Neural progenitor cell (in vitro differentiated cells): ENCODE results near the gene CCDC167. TPM values are rescaled to one million over a fixed set of nuclear protein-coding genes. Genes with fewer than 3 reads are reported as not detected.

Experiments used
- DNase-seq: peaks from one replicate; pipeline ENCODE4 v3.0.0-alpha.2; 2016; ENCODE audit warnings: low spot score
- H2AFZ ChIP-seq: fragments of 200-600 bp; sonication (generic); replicated peaks from 2 replicates; pipeline ENCODE4 v1.6.1; 2016; ENCODE audit warnings: antibody characterized with exemption
- H3F3A ChIP-seq: fragments of 200-600 bp; sonication (generic); 2 replicates; pipeline ENCODE4 v1.6.1; 2016; ENCODE audit warnings: antibody characterized with exemption, low read depth
- H3K27ac ChIP-seq: fragments of 200-600 bp; sonication (generic); 2 replicates; pipeline ENCODE4 v1.5.1; 2016; ENCODE audit warnings: mild to moderate bottlenecking
- H3K27me3 ChIP-seq: fragments of 200-600 bp; sonication (generic); 2 replicates; pipeline ENCODE4 v1.6.1; 2016; ENCODE audit warnings: mild to moderate bottlenecking, moderate library complexity
- H3K36me3 ChIP-seq: fragments of 200-600 bp; sonication (generic); 2 replicates; pipeline ENCODE4 v1.5.1; 2016
- H3K4me1 ChIP-seq: fragments of 200-600 bp; sonication (generic); 2 replicates; pipeline ENCODE4 v1.6.1; 2016; ENCODE audit warnings: mixed run types
- H3K4me2 ChIP-seq: fragments of 200-600 bp; sonication (generic); 2 replicates; pipeline ENCODE4 v1.6.1; 2016
- H3K4me3 ChIP-seq: fragments of 200-600 bp; sonication (generic); 2 replicates; pipeline ENCODE4 v1.5.1; 2016
- H3K79me2 ChIP-seq: fragments of 200-600 bp; sonication (generic); 2 replicates; pipeline ENCODE4 v1.6.1; 2016; ENCODE audit warnings: low read depth
- H3K9ac ChIP-seq: fragments of 200-600 bp; sonication (generic); 2 replicates; pipeline ENCODE4 v1.6.1; 2016
- H3K9me3 ChIP-seq: fragments of 200-600 bp; sonication (generic); 2 replicates; pipeline ENCODE4 v1.5.1; 2016; ENCODE audit warnings: low read depth
- H4K20me1 ChIP-seq: fragments of 200-600 bp; sonication (generic); 2 replicates; pipeline ENCODE4 v1.6.1; 2016; ENCODE audit warnings: low read depth
- H3K27ac Mint-ChIP-seq: 3 replicates; pipeline ENCODE4 v1.8.0; 2021; ENCODE audit warnings: mixed read lengths
- H3K27me3 Mint-ChIP-seq: 2 replicates; pipeline ENCODE4 v1.8.0; 2022; ENCODE audit warnings: low read depth, mild to moderate bottlenecking, inconsistent platforms, moderate library complexity, mixed read lengths; ENCODE audit not compliant: insufficient read depth
- H3K36me3 Mint-ChIP-seq: 3 replicates; pipeline ENCODE4 v1.8.0; 2021; ENCODE audit warnings: mixed read lengths
- H3K4me1 Mint-ChIP-seq: 3 replicates; pipeline ENCODE4 v1.8.0; 2021; ENCODE audit warnings: mixed read lengths
- H3K4me3 Mint-ChIP-seq: 3 replicates; pipeline ENCODE4 v1.8.0; 2021; ENCODE audit warnings: mild to moderate bottlenecking, moderate library complexity, mixed read lengths
- H3K9me3 Mint-ChIP-seq: 3 replicates; pipeline ENCODE4 v1.8.0; 2020; ENCODE audit warnings: mixed read lengths
- EZH2 ChIP-seq: fragments of 200-600 bp; sonication (generic); IDR thresholded peaks from 2 replicates; pipeline ENCODE4 v1.6.1; 2017; ENCODE audit warnings: antibody characterized with exemption, mild to moderate bottlenecking, moderate library complexity
- EZH2phosphoT487 ChIP-seq: fragments of 200-600 bp; sonication (generic); IDR thresholded peaks from 2 replicates; pipeline ENCODE4 v1.6.1; 2017; ENCODE audit warnings: antibody characterized with exemption
- total RNA-seq: library from RNA; depleted of rRNA; stranded (reverse); fragments of >200 nt; gene quantifications from 2 replicates; pipeline ENCODE4 v1.2.3, GENCODE V29; 2015; ENCODE audit warnings: low replicate concordance
- TF ChIP-seq, protein P1 (sequence below): fragments of 200-600 bp; sonication (generic); IDR thresholded peaks from 2 replicates; pipeline ENCODE4 v1.5.1; 2017; ENCODE audit warnings: antibody characterized with exemption, mild to moderate bottlenecking

Gene CCDC167
- total RNA-seq, 1 donor from 2014 or later = 30.4 TPM

DNA sequence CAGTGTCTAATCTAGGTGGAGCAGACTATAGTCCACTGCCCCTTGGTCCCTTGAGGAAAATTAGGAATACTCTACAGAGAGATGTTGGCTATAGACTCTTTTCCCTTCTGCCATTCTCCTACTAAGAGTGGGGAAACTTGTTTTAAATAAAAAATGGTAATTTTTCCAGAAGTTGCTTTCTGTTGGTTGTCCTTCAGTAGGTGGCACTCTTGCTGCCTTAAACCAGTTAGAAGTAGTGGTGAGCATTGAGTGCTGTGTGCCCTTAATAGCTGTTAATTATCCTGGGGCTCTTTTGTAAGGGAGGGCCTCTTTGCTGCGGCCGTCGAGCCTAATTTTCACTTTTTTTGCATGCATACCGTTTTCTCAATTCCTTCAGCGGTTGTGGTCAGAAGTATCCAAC is 63.9 kb downstream of the CCDC167 start:
- Histone ChIP-seq H3K9me3 (no peaks in the 10 kb centered on the region), H3K79me2 (peaks cover 50% of the 10 kb centered on the region), H3F3A (no peaks in the 10 kb centered on the region), H4K20me1 (peaks cover 7% of the 10 kb centered on the region), H3K27ac (no peak overlapping the region), H2AFZ (no peak overlapping the region), H3K36me3 (no peaks in the 10 kb centered on the region), H3K9ac (no peak overlapping the region), H3K4me2 (no peak overlapping the region), H3K4me1 (peaks cover 6% of the 10 kb centered on the region), H3K27me3 (no peaks in the 10 kb centered on the region), H3K4me3 (no peak overlapping the region)
- Mint-ChIP-seq H3K36me3 (peaks cover 8% of the 10 kb centered on the region), H3K4me1 (peaks cover 21% of the 10 kb centered on the region), H3K27ac (no peak overlapping the region), H3K9me3 (no peaks in the 10 kb centered on the region), H3K4me3 (peak overlapping the region; percentile 10), H3K27me3 (peaks cover 3% of the 10 kb centered on the region)
- TF ChIP-seq EZH2 (no peak), EZH2phosphoT487 (no peak)
- TF ChIP-seq, protein P1, sequence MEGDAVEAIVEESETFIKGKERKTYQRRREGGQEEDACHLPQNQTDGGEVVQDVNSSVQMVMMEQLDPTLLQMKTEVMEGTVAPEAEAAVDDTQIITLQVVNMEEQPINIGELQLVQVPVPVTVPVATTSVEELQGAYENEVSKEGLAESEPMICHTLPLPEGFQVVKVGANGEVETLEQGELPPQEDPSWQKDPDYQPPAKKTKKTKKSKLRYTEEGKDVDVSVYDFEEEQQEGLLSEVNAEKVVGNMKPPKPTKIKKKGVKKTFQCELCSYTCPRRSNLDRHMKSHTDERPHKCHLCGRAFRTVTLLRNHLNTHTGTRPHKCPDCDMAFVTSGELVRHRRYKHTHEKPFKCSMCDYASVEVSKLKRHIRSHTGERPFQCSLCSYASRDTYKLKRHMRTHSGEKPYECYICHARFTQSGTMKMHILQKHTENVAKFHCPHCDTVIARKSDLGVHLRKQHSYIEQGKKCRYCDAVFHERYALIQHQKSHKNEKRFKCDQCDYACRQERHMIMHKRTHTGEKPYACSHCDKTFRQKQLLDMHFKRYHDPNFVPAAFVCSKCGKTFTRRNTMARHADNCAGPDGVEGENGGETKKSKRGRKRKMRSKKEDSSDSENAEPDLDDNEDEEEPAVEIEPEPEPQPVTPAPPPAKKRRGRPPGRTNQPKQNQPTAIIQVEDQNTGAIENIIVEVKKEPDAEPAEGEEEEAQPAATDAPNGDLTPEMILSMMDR = no peak
- no peak for DNase-seq

DNA sequence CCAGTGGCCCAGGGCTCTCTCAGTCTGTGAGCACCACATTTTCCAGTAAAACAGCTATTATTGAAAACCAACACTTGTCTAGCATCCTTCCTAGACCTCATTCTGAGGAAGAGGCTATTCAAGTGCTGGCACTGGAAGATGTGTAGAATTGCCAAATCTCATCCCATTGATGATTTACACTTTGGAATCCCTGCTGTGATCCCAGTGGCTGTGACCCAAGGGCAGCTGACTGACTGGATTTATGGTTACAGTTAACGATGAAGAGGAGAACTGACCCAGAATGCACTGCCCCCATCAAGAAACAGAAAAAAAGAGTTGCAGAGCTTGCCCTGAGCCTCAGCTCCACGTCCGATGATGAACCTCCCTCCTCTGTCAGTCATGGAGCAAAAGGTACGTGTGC is 64.3 kb downstream of the CCDC167 start:
- H3K79me2 ChIP-seq = peaks cover 50% of the 10 kb centered on the region
- H3K27ac ChIP-seq = no peak overlapping the region
- Mint-ChIP-seq H3K27me3 (peaks cover 4% of the 10 kb centered on the region), H3K9me3 (no peaks in the 10 kb centered on the region), H3K36me3 (peaks cover 8% of the 10 kb centered on the region), H3K4me1 (peaks cover 21% of the 10 kb centered on the region), H3K4me3 (peak overlapping the region; percentile 10), H3K27ac (no peak overlapping the region)
- H3K9me3 ChIP-seq = no peaks in the 10 kb centered on the region
- peaks cover 6% of the 10 kb centered on the region for H3K4me1 ChIP-seq
- no peak overlapping the region for H3K4me3 ChIP-seq
- no peak overlapping the region for H3K9ac ChIP-seq
- no peaks in the 10 kb centered on the region for H3K36me3 ChIP-seq
- no peak overlapping the region for H2AFZ ChIP-seq
- H3F3A ChIP-seq = no peaks in the 10 kb centered on the region
- H3K27me3 ChIP-seq = no peaks in the 10 kb centered on the region
- H3K4me2 ChIP-seq = no peak overlapping the region
- DNase-seq = no peak
- TF ChIP-seq, protein P1 = no peak
- TF ChIP-seq EZH2 (no peak), EZH2phosphoT487 (no peak)
- H4K20me1 ChIP-seq = peaks cover 7% of the 10 kb centered on the region

DNA sequence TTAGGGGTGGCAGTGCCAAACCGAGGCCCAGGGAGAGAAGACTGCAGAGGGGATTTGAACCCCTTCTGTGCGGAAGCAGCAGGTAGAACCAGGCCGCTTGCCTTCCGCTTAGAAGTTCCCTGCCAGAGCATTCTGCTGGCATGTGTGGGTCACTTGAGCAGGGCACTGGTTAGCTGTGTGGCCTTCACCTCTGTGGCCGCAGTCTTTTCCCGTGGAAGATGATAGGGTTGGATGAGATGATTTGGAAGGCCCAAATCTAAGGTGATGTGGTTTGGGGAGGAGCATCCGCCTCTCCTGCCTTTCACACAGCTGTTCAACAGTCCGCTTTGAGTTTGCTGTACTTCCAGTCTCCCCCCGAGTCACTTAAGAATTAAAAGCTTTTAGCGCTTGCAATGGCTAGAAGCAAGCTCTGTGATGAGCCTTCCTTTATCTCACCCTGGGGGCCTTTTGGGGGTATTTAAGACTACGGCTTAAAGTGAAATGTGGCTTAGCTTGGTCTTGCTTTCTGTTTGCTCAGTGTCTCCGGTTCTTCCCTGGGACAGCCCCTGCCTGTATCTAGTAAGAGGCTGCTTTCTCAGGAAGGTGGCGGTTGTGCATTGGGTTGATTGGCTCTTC is 65.9 kb downstream of the CCDC167 start:
- Histone ChIP-seq H3K9ac (peak overlapping the region; percentile 87), H3K4me3 (peak overlapping the region; percentile 90), H3K9me3 (no peaks in the 10 kb centered on the region), H3F3A (no peaks in the 10 kb centered on the region), H3K36me3 (no peaks in the 10 kb centered on the region), H3K27ac (no peak overlapping the region), H3K27me3 (no peaks in the 10 kb centered on the region), H3K4me1 (peaks cover 6% of the 10 kb centered on the region), H3K4me2 (peak overlapping the region; percentile 78), H2AFZ (peak overlapping the region; percentile 95), H4K20me1 (no peaks in the 10 kb centered on the region), H3K79me2 (peaks cover 42% of the 10 kb centered on the region)
- H3K9me3 Mint-ChIP-seq = no peaks in the 10 kb centered on the region
- H3K4me3 Mint-ChIP-seq = peak overlapping the region; percentile 87
- peaks cover 21% of the 10 kb centered on the region for H3K4me1 Mint-ChIP-seq
- H3K27me3 Mint-ChIP-seq = peaks cover 4% of the 10 kb centered on the region
- TF ChIP-seq, protein P1 = no peak
- no peak for TF ChIP-seq EZH2
- TF ChIP-seq EZH2phosphoT487 = no peak
- peak overlapping the region; percentile 53 for H3K27ac Mint-ChIP-seq
- H3K36me3 Mint-ChIP-seq = peaks cover 8% of the 10 kb centered on the region
- peak; percentile 33 for DNase-seq

Other genes with a start within 250 kb of the CCDC167 start
- 16.2 and 16.5 TPM in 2 replicates for gene TBC1D22B, start 242.1 kb downstream of the CCDC167 start, total RNA-seq
- 0.09 TPM in 1 of 2 replicates, not detected in the other for gene TMEM217, start 241.7 kb downstream of the CCDC167 start, total RNA-seq
- gene RNF8, start 145.9 kb downstream of the CCDC167 start, total RNA-seq = 41.3 and 68.5 TPM in 2 replicates
- 35.4 and 44.9 TPM in 2 replicates for gene CMTR1, start 66.7 kb downstream of the CCDC167 start, total RNA-seq
- gene MDGA1, start 198.0 kb upstream of the CCDC167 start, total RNA-seq = 1.3 and 3.8 TPM in 2 replicates